Astrocyte (in vitro differentiated cells and primary cell): Measurements from ENCODE around the gene ANKDD1B.

Source experiments
- CTCF ChIP-seq: IDR thresholded peaks from 2 replicates; pipeline ENCODE4 v1.5.1; 2011; ENCODE audit warnings: low read depth, mild to moderate bottlenecking, inconsistent platforms, low read length, moderate library complexity; ENCODE audit not compliant: insufficient read depth
- EZH2 ChIP-seq: IDR thresholded peaks from 2 replicates; pipeline ENCODE4 v1.6.1; 2012; ENCODE audit warnings: mild to moderate bottlenecking, low read length, inconsistent platforms; ENCODE audit not compliant: insufficient read depth

- no peak for TF ChIP-seq CTCF
- TF ChIP-seq EZH2, result no peak
Observed at GRCh38 chr5:75664979-75665378, 53.7 kb downstream of the ANKDD1B start.
